ENCODE data around the gene COG1.
A peak's percentile ranks its signal among the peaks of the same experiment; 100 is the strongest.

Gene COG1

DNA sequence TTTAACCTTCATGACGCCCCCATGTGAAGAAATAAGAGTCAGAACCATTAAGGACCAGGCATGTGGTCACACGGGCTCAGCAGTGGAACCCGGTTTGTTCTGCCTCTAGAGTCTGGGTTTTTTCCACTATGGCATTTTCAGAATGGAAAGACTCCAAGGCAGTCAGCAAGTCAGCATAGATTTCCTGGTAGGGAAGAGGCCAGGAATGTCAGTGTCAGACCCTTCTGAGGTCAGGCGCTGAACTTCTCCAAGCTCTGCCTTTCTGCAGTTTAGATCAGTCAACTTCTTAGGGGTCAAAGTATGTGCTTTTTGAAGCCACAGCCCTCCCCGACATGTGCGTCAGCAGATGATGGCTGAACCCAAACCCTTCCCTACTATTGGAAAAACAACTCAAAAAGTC, 24.2 kb upstream of the COG1 start:
- DNase-seq, result no peak

DNA sequence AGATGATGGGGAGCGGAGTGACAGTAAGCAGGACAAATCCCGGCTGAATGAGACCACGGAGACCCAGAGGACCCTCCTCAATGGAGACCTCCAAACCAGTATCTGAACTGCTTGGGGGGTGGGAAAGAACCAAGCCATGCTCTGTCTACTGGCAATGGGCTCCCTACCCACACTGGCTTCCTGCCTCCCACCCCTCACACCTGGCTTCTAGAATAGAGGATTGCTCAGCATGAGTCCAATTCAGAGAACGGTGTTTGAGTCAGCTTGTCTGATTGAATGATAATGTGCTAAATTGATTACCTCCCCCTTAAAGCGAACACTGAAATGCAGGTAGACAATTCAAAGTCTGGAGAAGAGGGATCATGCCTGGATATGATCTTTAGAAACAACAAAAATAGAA, 22.5 kb upstream of the COG1 start:
- DNase-seq, result no peak

- no peak for DNase-seq
These were observed 20.6 kb upstream of the COG1 start for GRCh38 chr17:73172252-73172651.

DNA sequence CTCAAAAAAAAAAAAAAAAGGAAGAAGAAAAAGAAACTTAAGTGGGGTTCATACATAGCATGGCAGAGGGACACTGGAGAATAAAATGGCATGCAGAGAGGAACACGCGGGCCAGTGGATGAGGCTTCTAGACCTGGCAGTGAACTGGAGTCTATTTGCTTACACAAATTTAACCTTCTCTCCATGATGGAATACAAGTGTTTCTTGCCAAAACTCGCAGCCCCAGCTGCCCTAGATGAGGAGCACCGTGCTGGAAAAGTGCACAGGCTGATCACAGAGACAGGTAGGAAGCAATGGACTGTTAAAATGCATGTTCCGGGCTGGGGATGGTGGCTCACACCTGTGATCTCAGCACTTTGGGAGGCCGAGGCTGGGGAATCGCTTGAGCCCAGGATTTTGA, 18.7 kb upstream of the COG1 start:
- no peak for DNase-seq

DNA sequence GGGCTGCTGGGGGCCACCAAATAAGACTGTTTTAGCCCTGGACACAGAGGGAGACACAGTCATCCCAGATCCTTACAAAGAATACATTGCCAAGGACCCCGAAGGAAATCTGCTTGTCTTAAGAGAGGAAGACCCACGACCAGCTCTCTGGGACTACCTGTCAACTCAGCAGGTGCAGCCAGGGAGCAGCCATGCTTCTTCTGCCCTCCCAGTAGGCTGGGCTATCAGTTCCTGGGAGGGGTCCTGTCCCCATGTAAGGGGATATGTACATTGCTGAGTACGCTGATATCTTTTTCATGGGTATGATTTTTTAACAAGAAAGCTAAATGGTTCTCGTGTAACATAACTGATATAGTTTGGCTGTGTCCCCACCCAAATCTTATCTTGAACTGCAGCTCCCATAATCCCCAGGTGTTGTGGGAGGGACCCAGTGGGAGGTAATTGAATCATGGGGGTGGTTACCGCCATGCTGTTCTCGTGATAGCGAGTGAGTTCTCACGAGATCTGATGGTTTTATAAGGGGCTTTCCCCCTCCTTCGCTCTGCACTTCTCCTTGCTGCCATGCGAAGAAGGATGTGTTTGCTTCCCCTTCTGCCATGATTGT, 16.8 kb upstream of the COG1 start:
- DNase-seq, result no peak

GRCh38 chr17:73179387-73179786, 13.5 kb upstream of the COG1 start:
- no peak for DNase-seq

- DNase-seq, result no peak
These were observed 13.0 kb upstream of the COG1 start for GRCh38 chr17:73179878-73180277.

DNA sequence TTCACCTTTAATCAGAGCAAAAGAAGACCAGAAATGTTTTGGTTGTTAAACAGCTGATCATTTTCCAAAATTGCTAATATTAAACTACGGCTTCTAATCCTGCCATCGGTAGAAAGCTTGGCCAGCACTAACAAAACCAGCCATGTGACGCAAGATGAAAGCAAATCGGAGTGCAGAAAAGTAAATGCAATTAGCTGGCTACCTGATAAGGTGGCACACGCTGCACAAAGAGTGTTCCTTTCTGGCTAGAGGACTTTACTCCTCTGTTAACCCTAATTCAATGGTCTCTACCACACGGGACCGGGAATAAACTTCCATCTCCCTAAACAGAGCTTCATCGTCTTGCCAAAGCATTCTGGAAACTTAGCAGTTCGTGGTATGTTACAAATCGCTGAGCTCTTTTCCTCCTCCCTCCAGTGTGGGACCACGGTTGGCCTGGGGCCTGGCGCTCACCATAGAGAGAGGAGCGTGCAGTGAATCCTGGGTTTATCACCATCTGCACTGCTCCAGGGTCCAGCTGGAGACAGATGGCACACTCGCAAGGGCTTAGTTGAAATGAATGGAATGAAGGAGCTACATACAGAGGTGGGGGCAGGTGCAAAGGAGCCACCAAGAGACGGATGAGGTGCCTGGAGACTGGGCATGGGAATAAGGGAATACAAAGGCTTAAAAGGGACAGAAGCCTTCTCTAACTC, 10.1 kb upstream of the COG1 start:
- DNase-seq, result peak; percentile 38

GRCh38 chr17:73184136-73184993, 8.5 kb upstream of the COG1 start:
- no peak for DNase-seq

DNA sequence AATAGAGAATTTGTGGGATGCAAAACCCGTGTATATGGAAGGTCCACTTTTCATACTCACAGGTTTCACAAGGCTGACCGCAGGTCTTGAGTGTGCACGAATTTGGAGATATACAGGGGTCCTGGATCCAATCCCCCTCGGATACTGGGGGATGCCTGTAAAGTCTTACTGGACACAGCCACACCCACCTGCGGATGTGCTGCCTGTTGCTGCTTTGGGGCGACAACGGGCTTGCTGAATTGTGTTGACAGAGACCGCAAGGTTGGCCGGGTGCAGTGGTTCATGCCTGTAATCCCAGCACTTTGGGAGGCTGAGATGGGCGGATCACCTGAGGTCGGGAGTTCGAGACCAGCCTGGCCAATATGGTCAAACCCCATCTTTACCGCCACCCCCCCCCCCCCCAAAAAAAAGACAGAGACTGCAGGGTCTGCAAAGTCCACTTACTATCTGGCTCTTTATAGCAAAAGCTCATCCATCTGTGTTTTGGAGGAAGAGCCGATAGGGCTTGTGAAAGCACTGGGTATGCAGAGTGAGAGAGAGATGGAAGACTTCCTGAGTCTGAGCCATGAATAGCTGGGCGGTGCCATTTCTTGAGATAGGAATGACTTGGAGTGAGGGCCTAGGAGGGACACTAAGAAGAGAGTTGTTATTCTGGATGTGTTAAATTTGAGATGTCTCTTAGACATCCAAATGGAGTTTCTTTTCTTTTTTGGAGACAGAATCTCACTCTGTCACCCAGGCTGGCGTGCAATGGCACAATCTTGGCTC, 6.4 kb upstream of the COG1 start:
- no peak for DNase-seq

DNA sequence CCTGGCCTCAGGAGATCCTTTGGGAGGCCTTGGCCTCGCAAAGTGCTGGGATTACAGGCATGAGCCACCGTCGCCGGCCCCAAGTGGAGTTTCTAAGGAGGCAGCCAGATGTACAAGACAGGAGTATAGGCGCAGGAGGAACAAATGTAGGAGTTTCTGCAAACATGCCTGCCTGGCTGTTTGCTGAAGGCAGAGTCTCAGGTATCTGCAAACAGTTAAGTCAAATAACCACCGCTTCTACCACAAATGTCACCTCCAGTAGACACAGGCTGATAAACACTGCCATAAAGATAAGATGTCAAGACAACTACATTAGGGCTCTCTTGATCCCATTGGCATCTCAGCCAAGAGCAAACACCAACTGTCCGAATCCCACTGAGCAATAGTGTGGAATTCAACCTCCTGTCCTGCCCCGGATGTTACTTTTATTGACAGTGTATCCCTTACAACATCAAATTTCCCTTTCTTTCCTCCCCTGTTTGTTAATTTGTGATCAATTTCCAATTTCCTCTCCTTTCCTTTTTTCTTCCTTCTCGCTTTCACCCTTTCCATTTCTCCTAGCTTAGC, 5.6 kb upstream of the COG1 start:
- no peak for DNase-seq

DNA sequence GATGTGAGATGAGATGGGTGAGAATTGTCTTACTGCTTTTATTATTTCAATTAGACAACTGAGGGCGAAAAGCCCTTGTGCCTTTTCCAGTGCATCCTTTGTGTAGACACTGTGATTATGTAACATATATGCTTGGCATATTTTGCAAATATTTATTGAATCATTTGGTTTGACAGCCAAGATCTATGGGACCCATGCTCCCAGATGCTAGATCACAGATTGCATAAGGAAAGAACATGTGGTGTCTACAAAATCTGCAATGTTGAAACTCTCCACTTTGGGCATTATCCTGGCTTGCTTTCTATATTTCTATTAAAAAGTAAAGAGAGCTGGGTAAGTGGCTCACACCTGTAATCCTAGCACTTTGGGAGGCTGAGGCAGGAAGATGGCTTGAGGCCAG, 4.8 kb upstream of the COG1 start:
- DNase-seq, result no peak

DNA sequence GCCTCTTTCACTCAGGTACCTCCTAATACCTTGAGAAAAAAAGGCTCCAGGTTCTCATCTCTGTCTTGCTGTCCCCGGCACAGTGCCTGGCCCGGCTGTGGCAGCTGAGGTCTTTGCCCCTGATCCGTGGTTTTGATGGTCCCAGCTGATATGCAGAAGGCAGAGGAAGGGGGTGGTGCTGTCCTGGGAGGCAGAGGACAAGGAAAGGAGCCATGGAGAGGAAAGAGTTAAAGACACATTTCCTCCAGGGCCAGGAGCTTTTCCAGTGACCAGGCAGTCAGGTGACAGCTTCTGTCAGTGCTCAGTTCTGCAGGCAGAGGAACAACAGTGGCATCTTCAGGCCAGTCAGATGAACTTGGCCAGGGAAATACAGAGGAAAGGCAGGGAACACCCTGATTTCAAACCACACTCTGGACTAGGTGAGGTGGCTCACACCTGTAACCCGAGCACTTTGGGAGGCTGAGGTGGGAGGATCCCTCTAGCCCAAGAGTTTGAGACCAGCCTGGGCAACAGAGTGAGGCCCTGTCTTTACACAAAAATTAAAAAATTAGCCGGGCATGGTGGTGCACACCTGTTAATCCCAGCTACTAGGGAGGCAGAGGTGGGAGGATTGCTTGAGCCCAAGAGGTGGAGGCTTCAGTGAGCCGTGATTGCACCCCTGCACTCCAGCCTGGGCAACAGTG, 3.3 kb upstream of the COG1 start:
- DNase-seq, result peak; percentile 61

GRCh38 chr17:73191443-73192205, 1.2 kb upstream of the COG1 start:
- DNase-seq, result peak; percentile 83

DNA sequence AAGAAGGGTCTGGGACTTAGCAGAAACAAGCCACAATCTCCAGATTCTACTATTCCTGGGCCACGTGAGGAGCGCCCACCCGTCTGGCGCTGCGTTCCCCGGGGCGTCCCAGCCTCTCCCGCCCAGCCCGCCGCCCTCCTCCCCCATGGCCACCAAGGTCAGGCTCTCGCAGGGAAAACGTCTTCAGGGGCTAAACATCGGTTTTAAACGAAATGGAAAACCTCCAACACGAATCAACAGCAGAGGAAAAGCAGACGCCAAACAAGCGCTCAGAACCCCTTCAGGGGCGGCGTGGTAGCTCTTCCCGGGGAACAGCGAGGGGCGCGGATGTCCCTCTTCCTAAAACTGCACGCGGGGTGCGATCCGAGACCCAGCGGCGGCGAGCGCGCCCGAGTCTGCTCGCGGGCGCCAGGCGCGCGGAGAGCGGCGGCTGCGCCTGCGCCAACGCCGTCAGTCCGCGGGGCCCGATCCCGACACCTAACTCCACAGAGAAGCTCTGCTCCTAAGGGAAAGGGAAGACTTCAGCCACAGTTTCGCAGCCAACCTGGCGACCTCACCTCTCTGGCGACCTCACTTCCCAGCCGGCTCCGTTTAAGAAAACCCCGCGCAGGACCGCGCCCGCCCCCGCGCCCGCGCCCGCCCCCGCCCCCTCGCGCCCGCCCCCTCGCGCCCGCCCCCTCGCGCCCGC, 505 bp upstream of the COG1 start:
- DNase-seq, result peak; percentile 92

- no peak for DNase-seq
These were observed 1.8 kb downstream of the COG1 start for GRCh38 chr17:73194514-73195222.

- DNase-seq, result peak; percentile 42
These were observed 3.6 kb downstream of the COG1 start for GRCh38 chr17:73196500-73196899.

DNA sequence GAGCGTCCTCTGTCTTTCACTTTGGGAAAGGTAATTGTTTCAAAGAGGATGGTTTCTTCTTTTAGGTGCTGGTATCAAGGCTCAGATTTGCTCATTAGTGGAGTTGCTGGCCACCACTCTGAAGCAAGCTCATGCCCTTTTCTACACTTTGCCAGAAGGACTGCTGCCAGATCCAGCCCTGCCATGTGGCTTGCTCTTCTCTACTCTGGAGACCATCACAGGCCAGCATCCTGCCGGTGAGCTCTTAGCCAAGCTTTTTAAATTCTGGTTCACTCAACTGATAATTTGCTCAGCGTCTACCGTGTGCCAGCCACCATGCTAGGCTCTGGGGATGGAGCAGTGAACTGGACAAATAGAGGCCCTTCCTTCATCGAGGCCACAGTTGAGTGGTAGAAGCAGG, 4.3 kb downstream of the COG1 start:
- no peak for DNase-seq

DNA sequence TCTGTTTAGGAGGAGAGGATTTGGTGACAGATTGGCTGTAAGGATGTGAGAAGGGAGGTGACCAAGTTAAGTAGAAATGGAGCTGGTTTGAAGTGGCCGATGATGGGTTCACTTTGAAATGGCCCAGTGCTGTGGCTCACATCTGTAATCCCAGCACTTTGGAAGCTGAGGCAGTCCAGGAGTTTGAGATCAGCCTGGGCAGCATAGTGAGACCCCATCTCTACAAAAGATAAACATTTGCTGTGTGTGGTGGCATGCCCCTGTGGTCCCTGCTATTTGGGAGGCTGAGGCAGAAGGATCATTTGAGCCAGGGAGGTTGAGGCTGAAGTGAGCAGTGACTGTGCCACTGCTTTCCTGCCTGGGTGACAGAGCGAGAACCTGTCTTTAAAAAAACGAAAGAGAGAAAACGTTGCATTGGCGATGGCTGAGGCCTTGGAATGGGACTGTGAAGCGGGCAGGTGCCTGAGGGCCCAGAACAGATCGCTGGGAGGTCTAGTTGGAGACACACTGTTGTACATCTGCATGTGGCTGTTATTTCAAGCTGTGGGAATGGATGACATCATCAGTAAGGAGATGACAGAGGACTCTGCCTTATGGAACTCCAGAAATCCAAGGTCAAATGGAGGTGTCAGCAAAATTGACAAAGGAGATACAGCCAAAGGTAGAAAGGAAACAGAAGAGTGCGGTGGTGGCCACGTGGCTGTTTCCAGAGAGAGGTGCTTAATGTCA, 5.5 kb downstream of the COG1 start:
- no peak for DNase-seq

DNA sequence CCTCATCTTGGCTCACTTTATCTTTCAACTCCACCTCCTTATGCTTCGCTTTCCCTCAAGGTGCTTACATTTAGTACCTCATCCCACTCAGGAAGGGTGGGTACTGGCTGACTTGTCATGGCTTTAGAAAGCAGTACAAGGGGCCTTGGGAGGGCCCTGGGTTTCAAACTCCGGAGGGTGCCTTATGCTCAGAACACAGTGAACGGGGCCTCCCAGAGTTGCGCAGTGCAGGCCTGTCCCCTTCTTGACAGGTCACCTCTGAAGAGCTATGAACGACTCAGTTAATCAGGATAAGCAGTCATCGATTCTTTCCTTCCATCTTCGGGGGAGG, 6.0 kb downstream of the COG1 start:
- DNase-seq, result no peak
